ENCODE data around the gene CFAP46. TPM values are rescaled to one million over a fixed set of nuclear protein-coding genes. Genes with fewer than 3 reads are reported as not detected.

Gene CFAP46
- total and polyA plus RNA-seq, 2 experiments from 2014 or later: 3.1 to 5.4 TPM

DNA sequence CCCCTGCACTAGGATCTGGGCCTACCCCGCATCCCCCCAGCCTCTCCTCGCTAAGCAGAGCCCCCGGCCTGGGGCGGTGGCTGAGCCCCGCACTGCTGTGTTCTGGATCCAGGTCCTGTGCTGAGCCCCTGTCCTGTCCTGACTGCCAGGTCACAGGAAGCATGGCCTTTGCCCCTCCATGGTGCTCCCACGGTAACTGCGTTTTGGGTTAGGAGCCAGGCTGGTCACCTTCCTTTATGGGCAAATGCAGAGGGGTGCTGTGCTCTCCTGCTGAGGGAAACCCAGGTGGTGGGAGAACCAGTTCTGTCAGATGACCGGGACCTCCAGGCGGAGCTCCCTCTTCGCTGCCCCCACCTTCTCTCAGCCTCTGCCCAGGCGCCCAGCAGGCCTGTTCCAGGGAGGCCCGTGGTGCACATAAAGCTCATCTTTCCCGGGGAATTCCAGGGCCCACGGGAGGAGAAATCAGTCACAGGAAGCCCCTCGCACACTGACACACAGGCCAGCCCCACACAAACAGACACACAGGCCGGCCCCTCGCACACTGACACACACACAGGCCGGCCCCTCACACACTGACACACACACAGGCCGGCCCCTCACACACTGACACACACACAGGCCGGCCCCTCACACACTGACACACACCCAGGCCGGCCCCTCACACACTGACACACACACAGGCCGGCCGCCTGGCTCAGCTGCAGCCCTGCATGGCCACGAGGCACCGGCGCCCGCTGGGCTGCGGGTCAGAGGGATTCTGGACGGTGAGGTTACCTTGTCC, 75.6 kb downstream of the CFAP46 start:
- Histone ChIP-seq H3K36me3 (ENCODE audit: insufficient read depth) (no peaks in the 10 kb centered on the region), H2AFZ (no peak overlapping the region), H3K4me3 (no peak overlapping the region), H3F3A (replicated peaks; ENCODE audit: low read depth) (no peaks in the 10 kb centered on the region), H3K9me2 (ENCODE audit: insufficient read depth) (no peaks in the 10 kb centered on the region), H3K79me2 (replicated peaks; ENCODE audit: insufficient read depth) (no peaks in the 10 kb centered on the region), H3K4me1 (ENCODE audit: insufficient read depth) (no peaks in the 10 kb centered on the region), H3K27ac (ENCODE audit: low read depth) (no peak overlapping the region), H4K20me1 (replicated peaks; ENCODE audit: insufficient read depth) (no peaks in the 10 kb centered on the region), H3K27me3 (ENCODE audit: insufficient read depth) (no peaks in the 10 kb centered on the region), H3K4me2 (no peak overlapping the region)
- Mint-ChIP-seq H3K27me3 (ENCODE audit: insufficient read depth, low read depth, poor library complexity) (peaks cover 6% of the 10 kb centered on the region), H3K36me3 (ENCODE audit: low read depth) (no peaks in the 10 kb centered on the region), H3K27ac (no peak overlapping the region), H3K4me1 (peaks cover 4% of the 10 kb centered on the region; the same call in 2 of the 3 replicates), H3K4me3 (no peak overlapping the region), H3K9me3 (peaks cover 10% of the 10 kb centered on the region; the same call in 2 of the 3 replicates)
- no peak for DNase-seq (ENCODE audit: low spot score)
- no peak for ATAC-seq
- TF ChIP-seq, protein P1, sequence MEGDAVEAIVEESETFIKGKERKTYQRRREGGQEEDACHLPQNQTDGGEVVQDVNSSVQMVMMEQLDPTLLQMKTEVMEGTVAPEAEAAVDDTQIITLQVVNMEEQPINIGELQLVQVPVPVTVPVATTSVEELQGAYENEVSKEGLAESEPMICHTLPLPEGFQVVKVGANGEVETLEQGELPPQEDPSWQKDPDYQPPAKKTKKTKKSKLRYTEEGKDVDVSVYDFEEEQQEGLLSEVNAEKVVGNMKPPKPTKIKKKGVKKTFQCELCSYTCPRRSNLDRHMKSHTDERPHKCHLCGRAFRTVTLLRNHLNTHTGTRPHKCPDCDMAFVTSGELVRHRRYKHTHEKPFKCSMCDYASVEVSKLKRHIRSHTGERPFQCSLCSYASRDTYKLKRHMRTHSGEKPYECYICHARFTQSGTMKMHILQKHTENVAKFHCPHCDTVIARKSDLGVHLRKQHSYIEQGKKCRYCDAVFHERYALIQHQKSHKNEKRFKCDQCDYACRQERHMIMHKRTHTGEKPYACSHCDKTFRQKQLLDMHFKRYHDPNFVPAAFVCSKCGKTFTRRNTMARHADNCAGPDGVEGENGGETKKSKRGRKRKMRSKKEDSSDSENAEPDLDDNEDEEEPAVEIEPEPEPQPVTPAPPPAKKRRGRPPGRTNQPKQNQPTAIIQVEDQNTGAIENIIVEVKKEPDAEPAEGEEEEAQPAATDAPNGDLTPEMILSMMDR (conservative IDR thresholded peaks at IDR 0.05; ENCODE audit: low read depth in 2 of 2): no peak
- no peak for TF ChIP-seq EZH2phosphoT487 (IDR thresholded peaks at IDR 0.05; ENCODE audit: unreplicated experiment)
- TF ChIP-seq ZNF331 (CRISPR knock-in tag; IDR thresholded peaks at IDR 0.05; ENCODE audit: low read depth): no peak
- no peak for TF ChIP-seq NANOG (IDR thresholded peaks at IDR 0.05; ENCODE audit: borderline replicate concordance)
- no peak for TF ChIP-seq ZNF114 (CRISPR knock-in tag; IDR thresholded peaks at IDR 0.05)

DNA sequence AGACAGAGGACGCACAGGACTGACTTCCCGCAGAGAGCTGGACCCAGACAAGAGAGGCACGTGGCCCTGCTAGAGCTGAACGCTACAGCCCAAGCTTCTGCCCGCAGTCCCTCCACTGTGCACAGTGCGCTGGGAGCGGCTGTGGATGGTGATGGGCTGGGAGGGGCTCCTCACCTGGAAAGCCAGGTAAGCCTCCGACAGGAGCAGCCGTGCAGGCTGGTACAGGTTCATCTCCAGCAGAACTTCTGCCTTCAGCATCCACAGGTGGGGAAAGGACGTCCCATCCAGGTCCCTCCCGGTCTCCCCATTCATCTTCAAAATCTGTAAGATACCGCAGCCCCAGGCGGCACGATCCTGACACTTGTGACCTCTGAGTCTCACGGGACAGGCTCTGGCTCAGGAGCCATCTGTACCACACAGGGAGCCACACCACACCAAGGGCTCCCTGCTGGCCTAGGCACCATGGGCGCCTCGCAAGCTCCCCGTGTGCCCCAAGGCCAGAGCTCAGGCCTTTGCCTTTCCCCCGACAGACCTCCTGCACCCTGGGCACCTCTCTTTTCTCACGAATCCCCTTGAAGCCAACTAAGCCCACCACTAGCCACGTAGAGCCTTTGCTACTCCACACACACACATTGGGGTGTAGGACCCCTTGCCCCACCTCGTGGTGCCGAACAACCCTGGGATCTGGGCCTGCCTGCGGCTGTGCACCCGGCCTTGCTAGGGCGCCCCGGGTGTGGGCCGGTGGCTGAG, 76.3 kb downstream of the CFAP46 start:
- H3K4me1 ChIP-seq (ENCODE audit: insufficient read depth): no peaks in the 10 kb centered on the region
- H3F3A ChIP-seq (replicated peaks; ENCODE audit: low read depth): no peaks in the 10 kb centered on the region
- no peak overlapping the region for H3K27ac ChIP-seq (ENCODE audit: low read depth)
- no peaks in the 10 kb centered on the region for H3K36me3 Mint-ChIP-seq (ENCODE audit: low read depth)
- no peak for DNase-seq (ENCODE audit: low spot score)
- H3K27me3 Mint-ChIP-seq (ENCODE audit: insufficient read depth, low read depth, poor library complexity): peaks cover 6% of the 10 kb centered on the region
- ATAC-seq: no peak
- H3K79me2 ChIP-seq (replicated peaks; ENCODE audit: insufficient read depth): no peaks in the 10 kb centered on the region
- no peak overlapping the region for H2AFZ ChIP-seq
- H4K20me1 ChIP-seq (replicated peaks; ENCODE audit: insufficient read depth): no peaks in the 10 kb centered on the region
- no peaks in the 10 kb centered on the region for H3K9me2 ChIP-seq (ENCODE audit: insufficient read depth)
- H3K4me1 Mint-ChIP-seq: peaks cover 4% of the 10 kb centered on the region; the same call in 2 of the 3 replicates
- no peaks in the 10 kb centered on the region for H3K36me3 ChIP-seq (ENCODE audit: insufficient read depth)
- H3K4me3 Mint-ChIP-seq: no peak overlapping the region
- H3K27ac Mint-ChIP-seq: no peak overlapping the region
- H3K9me3 Mint-ChIP-seq: 0 out of 3 replicates have a peak, but pooled peaks cover 3% of the 10 kb centered on the region
- H3K4me3 ChIP-seq: no peak overlapping the region
- H3K27me3 ChIP-seq (ENCODE audit: insufficient read depth): no peaks in the 10 kb centered on the region
- no peak overlapping the region for H3K4me2 ChIP-seq
- TF ChIP-seq EZH2 (IDR thresholded peaks at IDR 0.05; ENCODE audit: low read depth, unreplicated experiment): no peak
- TF ChIP-seq, protein P2, sequence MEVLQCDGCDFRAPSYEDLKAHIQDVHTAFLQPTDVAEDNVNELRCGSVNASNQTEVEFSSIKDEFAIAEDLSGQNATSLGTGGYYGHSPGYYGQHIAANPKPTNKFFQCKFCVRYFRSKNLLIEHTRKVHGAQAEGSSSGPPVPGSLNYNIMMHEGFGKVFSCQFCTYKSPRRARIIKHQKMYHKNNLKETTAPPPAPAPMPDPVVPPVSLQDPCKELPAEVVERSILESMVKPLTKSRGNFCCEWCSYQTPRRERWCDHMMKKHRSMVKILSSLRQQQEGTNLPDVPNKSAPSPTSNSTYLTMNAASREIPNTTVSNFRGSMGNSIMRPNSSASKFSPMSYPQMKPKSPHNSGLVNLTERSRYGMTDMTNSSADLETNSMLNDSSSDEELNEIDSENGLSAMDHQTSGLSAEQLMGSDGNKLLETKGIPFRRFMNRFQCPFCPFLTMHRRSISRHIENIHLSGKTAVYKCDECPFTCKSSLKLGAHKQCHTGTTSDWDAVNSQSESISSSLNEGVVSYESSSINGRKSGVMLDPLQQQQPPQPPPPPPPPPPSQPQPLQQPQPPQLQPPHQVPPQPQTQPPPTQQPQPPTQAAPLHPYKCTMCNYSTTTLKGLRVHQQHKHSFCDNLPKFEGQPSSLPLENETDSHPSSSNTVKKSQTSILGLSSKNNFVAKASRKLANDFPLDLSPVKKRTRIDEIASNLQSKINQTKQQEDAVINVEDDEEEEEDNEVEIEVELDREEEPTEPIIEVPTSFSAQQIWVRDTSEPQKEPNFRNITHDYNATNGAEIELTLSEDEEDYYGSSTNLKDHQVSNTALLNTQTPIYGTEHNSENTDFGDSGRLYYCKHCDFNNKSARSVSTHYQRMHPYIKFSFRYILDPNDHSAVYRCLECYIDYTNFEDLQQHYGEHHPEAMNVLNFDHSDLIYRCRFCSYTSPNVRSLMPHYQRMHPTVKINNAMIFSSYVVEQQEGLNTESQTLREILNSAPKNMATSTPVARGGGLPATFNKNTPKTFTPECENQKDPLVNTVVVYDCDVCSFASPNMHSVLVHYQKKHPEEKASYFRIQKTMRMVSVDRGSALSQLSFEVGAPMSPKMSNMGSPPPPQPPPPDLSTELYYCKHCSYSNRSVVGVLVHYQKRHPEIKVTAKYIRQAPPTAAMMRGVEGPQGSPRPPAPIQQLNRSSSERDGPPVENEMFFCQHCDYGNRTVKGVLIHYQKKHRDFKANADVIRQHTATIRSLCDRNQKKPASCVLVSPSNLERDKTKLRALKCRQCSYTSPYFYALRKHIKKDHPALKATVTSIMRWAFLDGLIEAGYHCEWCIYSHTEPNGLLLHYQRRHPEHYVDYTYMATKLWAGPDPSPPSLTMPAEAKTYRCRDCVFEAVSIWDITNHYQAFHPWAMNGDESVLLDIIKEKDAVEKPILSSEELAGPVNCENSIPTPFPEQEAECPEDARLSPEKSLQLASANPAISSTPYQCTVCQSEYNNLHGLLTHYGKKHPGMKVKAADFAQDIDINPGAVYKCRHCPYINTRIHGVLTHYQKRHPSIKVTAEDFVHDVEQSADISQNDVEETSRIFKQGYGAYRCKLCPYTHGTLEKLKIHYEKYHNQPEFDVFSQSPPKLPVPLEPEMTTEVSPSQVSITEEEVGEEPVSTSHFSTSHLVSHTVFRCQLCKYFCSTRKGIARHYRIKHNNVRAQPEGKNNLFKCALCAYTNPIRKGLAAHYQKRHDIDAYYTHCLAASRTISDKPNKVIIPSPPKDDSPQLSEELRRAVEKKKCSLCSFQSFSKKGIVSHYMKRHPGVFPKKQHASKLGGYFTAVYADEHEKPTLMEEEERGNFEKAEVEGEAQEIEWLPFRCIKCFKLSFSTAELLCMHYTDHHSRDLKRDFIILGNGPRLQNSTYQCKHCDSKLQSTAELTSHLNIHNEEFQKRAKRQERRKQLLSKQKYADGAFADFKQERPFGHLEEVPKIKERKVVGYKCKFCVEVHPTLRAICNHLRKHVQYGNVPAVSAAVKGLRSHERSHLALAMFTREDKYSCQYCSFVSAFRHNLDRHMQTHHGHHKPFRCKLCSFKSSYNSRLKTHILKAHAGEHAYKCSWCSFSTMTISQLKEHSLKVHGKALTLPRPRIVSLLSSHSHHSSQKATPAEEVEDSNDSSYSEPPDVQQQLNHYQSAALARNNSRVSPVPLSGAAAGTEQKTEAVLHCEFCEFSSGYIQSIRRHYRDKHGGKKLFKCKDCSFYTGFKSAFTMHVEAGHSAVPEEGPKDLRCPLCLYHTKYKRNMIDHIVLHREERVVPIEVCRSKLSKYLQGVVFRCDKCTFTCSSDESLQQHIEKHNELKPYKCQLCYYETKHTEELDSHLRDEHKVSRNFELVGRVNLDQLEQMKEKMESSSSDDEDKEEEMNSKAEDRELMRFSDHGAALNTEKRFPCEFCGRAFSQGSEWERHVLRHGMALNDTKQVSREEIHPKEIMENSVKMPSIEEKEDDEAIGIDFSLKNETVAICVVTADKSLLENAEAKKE (CRISPR knock-in tag; IDR thresholded peaks at IDR 0.05): no peak
- TF ChIP-seq, protein P3, sequence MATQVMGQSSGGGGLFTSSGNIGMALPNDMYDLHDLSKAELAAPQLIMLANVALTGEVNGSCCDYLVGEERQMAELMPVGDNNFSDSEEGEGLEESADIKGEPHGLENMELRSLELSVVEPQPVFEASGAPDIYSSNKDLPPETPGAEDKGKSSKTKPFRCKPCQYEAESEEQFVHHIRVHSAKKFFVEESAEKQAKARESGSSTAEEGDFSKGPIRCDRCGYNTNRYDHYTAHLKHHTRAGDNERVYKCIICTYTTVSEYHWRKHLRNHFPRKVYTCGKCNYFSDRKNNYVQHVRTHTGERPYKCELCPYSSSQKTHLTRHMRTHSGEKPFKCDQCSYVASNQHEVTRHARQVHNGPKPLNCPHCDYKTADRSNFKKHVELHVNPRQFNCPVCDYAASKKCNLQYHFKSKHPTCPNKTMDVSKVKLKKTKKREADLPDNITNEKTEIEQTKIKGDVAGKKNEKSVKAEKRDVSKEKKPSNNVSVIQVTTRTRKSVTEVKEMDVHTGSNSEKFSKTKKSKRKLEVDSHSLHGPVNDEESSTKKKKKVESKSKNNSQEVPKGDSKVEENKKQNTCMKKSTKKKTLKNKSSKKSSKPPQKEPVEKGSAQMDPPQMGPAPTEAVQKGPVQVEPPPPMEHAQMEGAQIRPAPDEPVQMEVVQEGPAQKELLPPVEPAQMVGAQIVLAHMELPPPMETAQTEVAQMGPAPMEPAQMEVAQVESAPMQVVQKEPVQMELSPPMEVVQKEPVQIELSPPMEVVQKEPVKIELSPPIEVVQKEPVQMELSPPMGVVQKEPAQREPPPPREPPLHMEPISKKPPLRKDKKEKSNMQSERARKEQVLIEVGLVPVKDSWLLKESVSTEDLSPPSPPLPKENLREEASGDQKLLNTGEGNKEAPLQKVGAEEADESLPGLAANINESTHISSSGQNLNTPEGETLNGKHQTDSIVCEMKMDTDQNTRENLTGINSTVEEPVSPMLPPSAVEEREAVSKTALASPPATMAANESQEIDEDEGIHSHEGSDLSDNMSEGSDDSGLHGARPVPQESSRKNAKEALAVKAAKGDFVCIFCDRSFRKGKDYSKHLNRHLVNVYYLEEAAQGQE (IDR thresholded peaks at IDR 0.05; ENCODE audit: unreplicated experiment): no peak
